Mucosa of rectum (tissue), 2 donors: ENCODE results near the gene AFMID.
A peak's percentile ranks its signal among the peaks of the same experiment; 100 is the strongest.

Source experiments
- H3K27ac ChIP-seq, 2 donors: one replicate each; pipeline ENCODE4 v1.7.0; 2013; ENCODE audit warnings: inconsistent platforms in 2 of 2, low read depth in 2 of 2, low read length in 2 of 2
- H3K27me3 ChIP-seq, 2 donors: one replicate each; pipeline ENCODE4 v1.7.0; 2013; ENCODE audit warnings: low read length in 2 of 2; ENCODE audit not compliant: control insufficient read depth in 2 of 2, insufficient read depth in 2 of 2
- H3K36me3 ChIP-seq, 2 donors: one replicate each; pipeline ENCODE4 v1.7.0; 2013; ENCODE audit warnings: low read length in 2 of 2; ENCODE audit not compliant: control insufficient read depth in 2 of 2, insufficient read depth in 2 of 2
- H3K4me1 ChIP-seq, 2 donors: one replicate each; pipeline ENCODE4 v1.7.0; 2013; ENCODE audit warnings: low read length in 2 of 2, mild to moderate bottlenecking in 1 of 2; ENCODE audit not compliant: control insufficient read depth in 2 of 2, insufficient read depth in 2 of 2
- H3K4me3 ChIP-seq, 2 donors: one replicate each; pipeline ENCODE4 v1.7.0; 2013; ENCODE audit warnings: low read length in 2 of 2
- H3K9ac ChIP-seq, 2 donors: one replicate each; pipeline ENCODE4 v1.7.0; 2013; ENCODE audit warnings: low read length in 2 of 2, low read depth in 1 of 2, mild to moderate bottlenecking in 1 of 2
- H3K9me3 ChIP-seq, 2 donors: one replicate each; pipeline ENCODE4 v1.7.0; 2013; ENCODE audit warnings: low read length in 2 of 2; ENCODE audit not compliant: control insufficient read depth in 2 of 2
- donor health status: healthy.
- donor health status: Normal muscosa, but diverticular disease.

The AFMID gene

DNA sequence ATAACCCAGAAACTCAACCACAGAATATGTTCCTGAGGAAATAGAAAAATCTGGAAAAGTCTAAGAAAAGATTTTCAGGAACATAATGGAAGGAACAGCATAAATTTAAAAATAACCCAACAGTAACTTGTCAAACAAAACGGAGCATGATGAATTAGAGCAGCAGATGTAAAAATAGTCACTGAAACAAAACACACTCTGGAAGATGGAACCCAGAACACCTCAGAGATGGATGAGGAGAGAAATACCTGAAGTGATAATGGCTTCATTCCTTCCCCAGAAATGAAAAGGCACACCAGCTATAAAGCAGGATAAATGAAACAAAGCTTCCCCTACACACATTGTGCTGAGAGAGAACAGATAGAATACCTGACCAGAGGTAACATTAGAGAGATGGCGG is 6.7 kb upstream of the AFMID start:
- no peaks in the 10 kb centered on the region for H3K27me3 ChIP-seq
- H3K9ac ChIP-seq = peak overlapping the region in 1 of 2 donors; percentile 41
- H3K4me1 ChIP-seq = peaks cover 17 to 22% of the 10 kb centered on the region in 2 donors
- no peaks in the 10 kb centered on the region for H3K9me3 ChIP-seq
- no peak overlapping the region for H3K4me3 ChIP-seq
- peaks cover 0 to 2% of the 10 kb centered on the region in 2 donors for H3K36me3 ChIP-seq
- peak overlapping the region; percentile 60 to 70 for H3K27ac ChIP-seq

DNA sequence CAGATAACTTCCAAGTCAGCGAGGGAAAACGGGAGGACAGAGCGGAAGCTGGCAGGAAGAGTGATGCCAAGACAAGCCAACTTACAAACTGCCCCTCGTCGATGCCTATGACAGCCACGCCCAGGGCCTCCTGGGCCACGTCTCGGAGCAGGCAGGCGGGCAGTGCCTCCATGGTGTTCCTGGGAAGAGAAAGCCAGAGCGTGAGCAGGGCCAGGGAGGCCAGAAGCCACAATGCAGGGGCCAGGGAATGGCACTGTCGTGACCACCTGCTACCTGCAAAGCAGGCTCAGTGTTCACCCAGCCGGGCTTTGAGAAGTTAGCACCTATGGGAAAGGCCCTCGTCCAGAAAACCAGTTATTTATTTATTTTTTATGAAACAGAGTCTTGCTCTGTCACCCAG is 4.7 kb upstream of the AFMID start:
- Histone ChIP-seq H3K9me3 (no peaks in the 10 kb centered on the region), H3K27me3 (no peaks in the 10 kb centered on the region), H3K4me1 (peaks cover 8 to 15% of the 10 kb centered on the region in 2 donors), H3K36me3 (peaks cover 0 to 2% of the 10 kb centered on the region in 2 donors), H3K27ac (no peak overlapping the region), H3K9ac (no peak overlapping the region), H3K4me3 (no peak overlapping the region)

DNA sequence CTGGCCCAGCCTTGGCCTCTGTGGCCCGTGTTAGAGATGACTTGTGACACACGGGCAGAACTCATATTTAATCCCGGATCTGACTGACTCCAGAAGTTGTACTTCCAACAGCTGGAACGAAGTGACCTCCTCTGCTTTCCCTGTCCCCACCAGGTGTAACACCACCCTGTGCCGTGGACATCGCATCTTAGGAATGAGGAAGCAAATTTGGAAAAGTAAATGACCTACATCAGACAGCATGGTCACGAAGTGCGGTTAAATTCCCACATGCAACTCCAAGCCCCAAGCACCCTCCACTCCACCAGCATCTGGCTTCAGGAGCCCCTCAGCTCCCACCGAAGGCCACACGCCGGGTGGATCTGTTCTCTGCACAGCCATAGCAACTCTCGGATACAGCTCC is 3.2 kb upstream of the AFMID start:
- Histone ChIP-seq H3K4me3 (no peak overlapping the region), H3K9me3 (no peaks in the 10 kb centered on the region), H3K27me3 (no peaks in the 10 kb centered on the region), H3K36me3 (peaks cover 0 to 2% of the 10 kb centered on the region in 2 donors), H3K27ac (peak overlapping the region in 1 of 2 donors; percentile 4), H3K4me1 (peaks cover 11 to 21% of the 10 kb centered on the region in 2 donors), H3K9ac (no peak overlapping the region)

DNA sequence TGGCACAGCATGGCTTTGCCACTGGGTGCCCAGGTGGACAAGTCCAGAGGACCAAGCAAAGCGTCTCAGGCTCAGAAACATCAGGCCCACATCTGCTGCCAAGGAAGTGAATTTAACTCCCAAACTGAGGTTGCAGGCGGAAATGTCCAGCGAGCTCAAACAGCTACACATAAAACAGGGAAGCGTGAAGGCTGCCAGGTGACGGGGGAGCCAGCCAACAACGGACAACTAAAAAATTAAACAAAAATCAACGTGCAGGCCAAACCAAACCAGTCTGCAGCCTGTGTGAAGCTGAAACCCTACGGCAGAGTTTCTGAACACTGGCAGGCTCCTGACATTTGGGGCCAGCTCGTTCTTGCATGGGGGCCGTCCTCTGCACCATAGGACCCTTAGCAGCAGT is 2.8 kb upstream of the AFMID start:
- Histone ChIP-seq H3K27ac (peak overlapping the region in 1 of 2 donors; percentile 4), H3K4me3 (no peak overlapping the region), H3K27me3 (no peaks in the 10 kb centered on the region), H3K36me3 (peaks cover 0 to 2% of the 10 kb centered on the region in 2 donors), H3K9me3 (no peaks in the 10 kb centered on the region), H3K4me1 (peaks cover 11 to 20% of the 10 kb centered on the region in 2 donors), H3K9ac (no peak overlapping the region)

DNA sequence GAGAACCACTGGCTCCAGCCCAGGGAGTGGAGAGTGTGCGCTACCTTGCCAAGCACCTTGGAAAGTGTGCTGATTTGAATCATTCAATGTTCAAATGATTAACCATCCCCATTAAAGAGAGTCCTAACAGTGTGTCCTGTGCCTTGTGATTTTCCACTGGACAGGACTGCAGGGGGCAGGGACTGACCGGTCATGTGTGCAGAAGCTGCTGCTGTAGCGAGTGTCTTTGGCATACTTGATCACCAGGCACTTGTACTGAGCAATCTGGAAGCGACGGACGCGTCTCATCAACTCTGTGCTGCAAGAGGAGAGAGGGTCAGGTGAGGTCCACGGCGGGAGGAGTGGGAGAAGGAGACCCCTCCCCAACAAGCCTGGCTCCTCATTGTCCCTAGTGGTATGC is 2.3 kb upstream of the AFMID start:
- Histone ChIP-seq H3K9ac (no peak overlapping the region), H3K27ac (no peak overlapping the region)

DNA sequence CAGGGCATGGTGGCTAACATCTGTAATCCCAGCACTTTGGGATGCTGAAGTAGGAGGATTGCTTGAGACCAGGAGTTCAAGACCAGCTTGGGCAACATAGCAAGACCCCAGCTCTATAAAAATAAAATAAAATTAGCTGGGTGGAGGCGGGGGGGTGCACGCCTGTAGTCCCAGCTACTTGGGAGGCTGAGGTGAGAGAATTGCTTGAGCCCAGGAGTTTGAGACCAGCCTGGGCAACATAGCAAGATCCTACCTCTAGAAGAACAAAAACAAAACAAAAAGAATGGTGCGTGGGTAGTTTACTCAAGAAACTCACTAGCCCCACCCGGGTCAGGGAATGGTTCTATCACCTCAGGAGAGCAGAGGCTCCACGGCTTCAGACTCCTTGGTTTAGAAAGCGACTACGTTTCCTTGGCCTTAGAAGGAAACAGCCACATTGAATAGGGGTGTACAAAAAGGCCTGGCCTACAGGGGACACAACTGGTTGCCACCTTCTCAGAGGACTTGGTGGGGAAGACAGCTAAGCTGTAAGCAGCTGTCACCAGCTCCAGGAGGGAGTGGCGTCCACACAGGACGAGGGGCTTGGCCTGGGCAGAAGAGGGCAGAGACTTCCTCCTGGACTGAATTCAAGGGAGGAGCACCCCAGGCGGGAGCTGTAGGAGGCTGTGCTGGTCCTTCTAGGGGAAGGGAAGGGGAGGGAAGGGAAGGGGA is 1.0 kb upstream of the AFMID start:
- Histone ChIP-seq H3K27ac (peak overlapping the region; percentile 56 to 91), H3K9me3 (no peaks in the 10 kb centered on the region), H3K36me3 (no peaks in the 10 kb centered on the region), H3K27me3 (no peaks in the 10 kb centered on the region), H3K4me1 (peaks cover 11 to 17% of the 10 kb centered on the region in 2 donors), H3K4me3 (peak overlapping the region; percentile 52 to 75), H3K9ac (peak overlapping the region; percentile 50 to 56)

More for the DNA sequence above, 2.3 kb upstream of the AFMID start:
- no peaks in the 10 kb centered on the region for H3K27me3 ChIP-seq
- H3K36me3 ChIP-seq = peaks cover 0 to 2% of the 10 kb centered on the region in 2 donors
- no peaks in the 10 kb centered on the region for H3K9me3 ChIP-seq
- peaks cover 11 to 19% of the 10 kb centered on the region in 2 donors for H3K4me1 ChIP-seq
- H3K4me3 ChIP-seq = no peak overlapping the region

DNA sequence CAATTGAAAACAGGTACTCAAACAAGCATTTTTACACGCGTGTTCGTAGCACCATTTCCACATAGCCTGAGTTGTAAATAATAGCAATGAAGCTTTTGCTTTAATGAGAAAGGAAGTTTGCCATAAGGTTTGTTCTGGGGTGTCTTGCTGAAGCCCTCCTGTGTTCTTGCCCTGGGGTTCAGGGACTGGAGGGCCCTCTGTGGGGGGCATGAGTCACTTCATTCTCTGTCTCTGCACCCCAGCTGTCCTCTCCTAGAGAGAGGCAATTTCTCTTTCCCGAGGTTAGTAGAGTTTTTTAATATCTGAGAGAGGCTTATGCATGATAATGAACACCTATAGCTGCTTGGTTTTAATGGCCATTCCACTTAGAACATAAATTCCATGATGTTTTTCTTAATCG is 9.6 kb downstream of the AFMID start:
- Histone ChIP-seq H3K27ac (no peak overlapping the region), H3K4me3 (no peak overlapping the region)

DNA sequence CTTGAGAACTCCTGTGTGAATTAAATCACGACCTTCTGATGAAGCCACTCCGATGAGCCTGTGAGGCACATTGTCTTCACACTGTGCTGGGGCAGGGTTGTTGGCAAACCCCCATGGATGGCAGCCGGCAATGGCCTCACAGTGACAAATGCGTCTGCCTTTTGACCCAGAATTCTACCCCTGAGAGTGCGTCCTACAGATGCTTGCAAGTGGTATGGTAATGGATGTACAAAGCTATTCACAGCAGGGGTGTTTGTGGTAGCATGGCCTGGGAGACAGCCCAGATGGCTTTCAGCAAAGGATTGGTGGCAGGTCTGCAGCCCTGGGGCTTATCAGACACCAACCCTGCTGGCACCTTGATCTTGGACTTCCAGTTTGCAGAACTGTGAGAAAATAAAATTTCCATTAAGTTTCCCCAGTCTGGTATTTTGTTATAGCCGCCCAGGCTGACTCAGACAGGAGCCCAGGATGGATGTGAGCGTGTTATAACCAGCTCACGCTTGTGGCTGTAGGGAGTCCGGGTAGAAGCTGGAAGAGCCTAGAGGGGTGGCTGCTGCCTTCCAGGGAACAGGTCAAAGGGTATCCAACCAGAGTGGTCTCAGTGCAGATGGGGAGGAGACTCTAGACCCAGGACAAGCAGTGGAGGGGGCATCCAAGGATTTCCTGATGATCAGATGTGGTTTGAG is 10.1 kb downstream of the AFMID start:
- peaks cover 3 to 4% of the 10 kb centered on the region in 2 donors for H3K4me1 ChIP-seq
- peaks cover 4 to 5% of the 10 kb centered on the region in 2 donors for H3K36me3 ChIP-seq
- H3K4me3 ChIP-seq = no peak overlapping the region
- no peak overlapping the region for H3K9ac ChIP-seq
- no peak overlapping the region for H3K27ac ChIP-seq
- H3K27me3 ChIP-seq = no peaks in the 10 kb centered on the region
- no peaks in the 10 kb centered on the region for H3K9me3 ChIP-seq

More for the DNA sequence above, 9.6 kb downstream of the AFMID start:
- H3K4me1 ChIP-seq = peaks cover 3 to 4% of the 10 kb centered on the region in 2 donors
- H3K9me3 ChIP-seq = no peaks in the 10 kb centered on the region
- peaks cover 4 to 8% of the 10 kb centered on the region in 2 donors for H3K36me3 ChIP-seq
- no peaks in the 10 kb centered on the region for H3K27me3 ChIP-seq
- H3K9ac ChIP-seq = no peak overlapping the region

DNA sequence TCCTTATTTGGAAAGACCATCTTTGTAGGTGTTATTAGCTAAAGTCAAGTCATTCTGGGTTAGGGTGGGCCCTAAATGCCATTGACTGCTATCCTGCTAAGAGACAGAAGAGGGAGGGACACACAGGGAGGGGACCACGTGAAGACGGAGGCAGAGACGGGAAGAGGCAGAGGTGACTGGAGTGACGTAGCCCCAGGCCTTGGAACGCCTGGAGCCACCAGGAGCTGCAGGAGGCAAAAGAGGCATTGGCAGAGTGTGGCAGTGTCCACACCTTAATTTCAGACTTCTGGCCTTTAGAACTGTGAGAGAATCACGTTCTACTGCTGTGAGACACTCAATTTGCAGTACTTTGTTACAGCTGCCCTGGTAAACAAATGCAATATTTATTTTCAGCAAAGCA is 13.3 kb downstream of the AFMID start:
- H3K27me3 ChIP-seq = no peaks in the 10 kb centered on the region
- H3K4me3 ChIP-seq = no peak overlapping the region
- H3K4me1 ChIP-seq = peaks cover 3 to 4% of the 10 kb centered on the region in 2 donors
- H3K9ac ChIP-seq = no peak overlapping the region
- H3K27ac ChIP-seq = no peak overlapping the region
- no peaks in the 10 kb centered on the region for H3K9me3 ChIP-seq
- peaks cover 9 to 10% of the 10 kb centered on the region in 2 donors for H3K36me3 ChIP-seq

DNA sequence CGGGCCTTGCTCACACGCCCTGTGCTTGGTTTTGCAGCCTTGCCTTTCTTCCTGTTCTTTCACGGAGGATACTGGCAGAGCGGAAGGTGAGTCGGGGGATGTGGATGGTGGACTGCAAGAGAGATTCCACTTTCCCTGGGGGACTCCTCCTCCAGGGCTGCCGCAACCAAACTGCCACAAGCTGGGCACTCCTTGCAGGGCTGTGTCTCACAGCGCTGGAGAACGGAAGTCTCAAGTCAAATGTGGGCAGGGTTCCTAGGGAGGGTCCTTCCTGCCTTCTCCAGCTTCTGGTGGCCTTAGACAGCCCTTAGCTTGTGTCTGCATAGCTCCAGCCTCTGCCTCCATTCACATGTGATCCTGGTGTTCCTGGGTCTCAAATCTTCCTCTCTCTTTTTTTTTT is 15.5 kb downstream of the AFMID start:
- Histone ChIP-seq H3K27ac (no peak overlapping the region), H3K36me3 (peaks cover 8 to 10% of the 10 kb centered on the region in 2 donors), H3K4me3 (no peak overlapping the region), H3K4me1 (peaks cover 3 to 4% of the 10 kb centered on the region in 2 donors), H3K27me3 (no peaks in the 10 kb centered on the region), H3K9ac (no peak overlapping the region), H3K9me3 (no peaks in the 10 kb centered on the region)
